Loucy (cell line): Measurements from ENCODE around the gene ENTHD1.

Source experiments
- EZH2phosphoT487 ChIP-seq: fragments of 200-600 bp; IDR thresholded peaks from 2 replicates; pipeline ENCODE4 v1.6.1; 2018; ENCODE audit warnings: antibody characterized with exemption, mild to moderate bottlenecking, moderate library complexity, borderline replicate concordance
- TF ChIP-seq, protein P1 (sequence below): fragments of 200-600 bp; sonication (generic); conservative IDR thresholded peaks from 2 replicates; pipeline ENCODE4 v1.5.1; 2014; ENCODE audit warnings: mild to moderate bottlenecking, antibody characterized with exemption, low read length

DNA sequence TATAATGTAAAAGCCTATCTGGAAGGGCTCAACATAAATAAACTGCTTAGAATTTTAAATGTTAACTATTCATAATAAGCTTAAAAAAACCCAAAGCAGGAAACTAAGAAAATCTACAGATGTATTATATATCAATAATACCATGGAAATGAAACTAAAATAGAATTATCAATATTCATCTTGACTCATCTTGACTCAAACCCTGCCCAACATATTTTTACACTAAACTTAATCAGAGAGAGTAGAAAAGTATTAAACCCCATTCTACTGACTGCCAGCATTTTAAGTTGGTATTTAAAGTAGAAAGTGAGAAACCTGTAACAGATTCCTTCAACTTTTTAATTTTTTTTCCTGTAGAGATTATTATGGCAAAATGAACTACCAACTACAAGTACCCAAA, 149.2 kb downstream of the ENTHD1 start:
- TF ChIP-seq, protein P1, sequence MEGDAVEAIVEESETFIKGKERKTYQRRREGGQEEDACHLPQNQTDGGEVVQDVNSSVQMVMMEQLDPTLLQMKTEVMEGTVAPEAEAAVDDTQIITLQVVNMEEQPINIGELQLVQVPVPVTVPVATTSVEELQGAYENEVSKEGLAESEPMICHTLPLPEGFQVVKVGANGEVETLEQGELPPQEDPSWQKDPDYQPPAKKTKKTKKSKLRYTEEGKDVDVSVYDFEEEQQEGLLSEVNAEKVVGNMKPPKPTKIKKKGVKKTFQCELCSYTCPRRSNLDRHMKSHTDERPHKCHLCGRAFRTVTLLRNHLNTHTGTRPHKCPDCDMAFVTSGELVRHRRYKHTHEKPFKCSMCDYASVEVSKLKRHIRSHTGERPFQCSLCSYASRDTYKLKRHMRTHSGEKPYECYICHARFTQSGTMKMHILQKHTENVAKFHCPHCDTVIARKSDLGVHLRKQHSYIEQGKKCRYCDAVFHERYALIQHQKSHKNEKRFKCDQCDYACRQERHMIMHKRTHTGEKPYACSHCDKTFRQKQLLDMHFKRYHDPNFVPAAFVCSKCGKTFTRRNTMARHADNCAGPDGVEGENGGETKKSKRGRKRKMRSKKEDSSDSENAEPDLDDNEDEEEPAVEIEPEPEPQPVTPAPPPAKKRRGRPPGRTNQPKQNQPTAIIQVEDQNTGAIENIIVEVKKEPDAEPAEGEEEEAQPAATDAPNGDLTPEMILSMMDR, result no peak
- no peak for TF ChIP-seq EZH2phosphoT487
